Measurements from ENCODE around the gene FHIT.
"Not testable (repeated sequence)": the region's sequence is repeated elsewhere in the genome, so short reads cannot be mapped to it uniquely, and the experiment has no call there.

The FHIT gene

DNA sequence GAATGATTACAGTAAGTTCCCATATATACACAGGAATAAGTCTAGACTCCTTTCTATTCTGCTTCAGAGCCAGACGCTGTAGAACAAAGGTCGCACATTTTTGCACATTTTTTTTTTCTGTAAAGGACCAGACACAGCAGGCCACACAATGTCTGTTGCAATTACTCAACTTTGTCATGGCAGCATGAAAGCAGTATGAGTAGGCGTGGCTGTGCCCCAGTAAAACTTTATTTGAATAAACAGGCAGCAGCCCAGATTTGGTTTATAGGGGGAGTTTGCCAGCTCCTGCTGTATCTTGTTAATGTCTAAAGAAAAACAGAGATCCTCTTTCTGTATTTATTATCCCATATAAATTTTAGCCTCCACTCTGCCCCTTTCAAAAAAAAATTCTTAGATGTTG lies 708.3 kb downstream of the FHIT start:
- DNase-seq = no peak

DNA sequence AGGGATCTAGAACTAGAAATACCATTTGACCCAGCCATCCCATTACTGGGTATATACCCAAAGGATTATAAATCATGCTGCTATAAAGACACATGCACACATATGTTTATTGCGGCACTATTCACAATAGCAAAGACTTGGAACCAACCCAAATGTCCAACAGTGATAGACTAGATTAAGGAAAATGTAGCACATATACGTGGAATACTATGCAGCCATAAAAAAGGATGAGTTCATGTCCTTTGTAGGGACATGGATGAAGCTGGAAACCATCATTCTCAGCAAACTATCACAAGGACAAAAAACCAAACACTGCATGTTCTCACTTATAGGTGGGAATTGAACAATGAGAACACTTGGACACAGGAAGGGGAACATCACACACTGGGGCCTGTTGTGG lies 711.9 kb downstream of the FHIT start:
- not testable (repeated sequence) for DNase-seq

GRCh38 chr3:60536420-60536819 lies 714.8 kb downstream of the FHIT start:
- DNase-seq = no peak

DNA sequence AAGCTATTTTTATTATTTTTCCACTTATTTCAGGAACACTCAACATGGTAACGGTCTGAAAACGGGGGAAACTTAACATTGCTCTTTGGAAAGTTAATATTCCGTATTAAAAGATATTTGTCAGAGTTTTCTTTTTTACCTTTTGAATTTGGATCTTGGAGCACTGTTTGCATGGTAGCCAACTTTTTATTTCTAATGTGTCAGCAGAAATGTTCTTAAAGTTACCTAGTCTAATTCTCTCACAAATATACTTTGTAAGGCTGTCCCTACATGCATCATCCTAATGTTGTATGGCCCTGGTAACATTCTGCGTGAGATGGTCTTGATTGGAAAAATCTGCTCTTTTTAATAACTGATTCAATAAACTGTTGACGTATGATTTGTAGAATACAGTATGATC lies 719.5 kb downstream of the FHIT start:
- DNase-seq = no peak

- no peak for DNase-seq
These were observed 722.6 kb downstream of the FHIT start for GRCh38 chr3:60528651-60529050.

- no peak for DNase-seq
These were observed 727.7 kb downstream of the FHIT start for GRCh38 chr3:60523536-60523935.

- no peak for DNase-seq
These were observed 734.1 kb downstream of the FHIT start for GRCh38 chr3:60517134-60517533.

DNA sequence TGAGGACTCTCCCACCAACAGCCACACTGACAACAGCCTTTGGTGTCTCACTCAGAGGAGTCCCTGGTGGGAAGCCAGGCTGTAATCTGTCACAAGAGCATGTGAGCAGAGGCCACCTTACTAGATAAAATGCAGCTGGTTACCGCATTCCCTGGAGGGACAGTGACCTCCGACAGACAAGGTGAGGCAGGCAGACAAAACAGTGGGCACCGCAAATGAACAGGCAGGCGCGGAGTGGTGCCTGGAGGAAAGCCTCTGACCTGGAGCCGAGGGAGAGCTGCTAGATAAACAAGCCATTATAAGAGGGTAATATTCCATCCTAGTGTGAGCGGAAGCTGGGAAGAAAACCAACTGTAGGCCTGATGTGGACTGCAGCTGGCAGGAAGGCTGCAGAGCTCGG lies 736.4 kb downstream of the FHIT start:
- no peak for DNase-seq

- DNase-seq = no peak
These were observed 737.1 kb downstream of the FHIT start for GRCh38 chr3:60514085-60514649.

DNA sequence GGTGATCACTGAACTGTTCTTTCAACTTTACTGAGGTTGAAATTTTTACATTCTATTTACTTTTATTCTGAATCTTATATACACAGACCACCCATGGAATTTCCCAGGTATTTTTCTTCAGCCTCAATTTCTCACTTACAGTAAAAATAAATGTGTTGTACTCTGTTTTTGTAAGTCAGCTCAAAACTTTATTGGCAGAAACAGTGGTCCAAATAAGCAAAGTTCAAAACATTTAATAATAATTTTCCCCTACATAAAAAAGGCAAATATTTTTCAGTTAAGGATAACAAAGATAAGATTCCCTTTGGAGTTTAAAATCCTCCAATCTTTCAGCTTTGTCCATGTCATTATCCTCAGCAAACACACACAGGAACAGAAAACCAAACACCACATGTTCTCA lies 738.0 kb downstream of the FHIT start:
- DNase-seq = no peak

GRCh38 chr3:60512506-60512905 lies 738.7 kb downstream of the FHIT start:
- DNase-seq = no peak

- no peak for DNase-seq
These were observed 741.8 kb downstream of the FHIT start for GRCh38 chr3:60509471-60509870.

DNA sequence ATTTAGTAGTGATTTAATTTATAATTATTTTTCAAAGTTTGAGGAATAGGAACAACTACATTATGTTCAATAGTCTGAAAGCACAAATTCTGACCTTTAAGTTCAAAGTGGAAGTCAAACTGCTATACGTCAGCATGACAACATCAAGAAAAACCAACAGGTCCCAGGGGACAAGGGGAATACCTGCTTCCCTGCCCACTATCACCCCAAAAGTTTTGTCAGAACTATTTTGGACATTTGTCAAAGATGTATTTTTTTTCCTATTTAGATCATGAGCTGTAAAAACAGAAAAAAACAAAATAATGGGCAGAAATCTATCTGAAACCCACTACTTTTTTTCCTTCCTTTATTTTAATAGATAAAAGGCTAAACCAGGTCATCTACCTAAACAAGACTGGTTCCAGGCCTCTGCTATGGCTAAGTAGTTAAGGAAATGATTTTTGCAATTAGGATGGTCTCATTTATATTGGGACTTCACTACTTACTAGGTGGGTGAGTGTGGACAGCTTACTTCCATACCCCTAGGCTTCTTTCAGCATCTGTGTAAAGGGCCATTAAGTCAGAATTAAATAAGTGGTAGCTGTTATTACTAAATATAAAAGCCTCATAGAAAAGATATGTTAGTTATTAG lies 746.3 kb downstream of the FHIT start:
- no peak for DNase-seq

GRCh38 chr3:60501314-60501713 lies 749.9 kb downstream of the FHIT start:
- DNase-seq = no peak

GRCh38 chr3:60497902-60498301 lies 753.4 kb downstream of the FHIT start:
- no peak for DNase-seq

GRCh38 chr3:60490992-60491391 lies 760.3 kb downstream of the FHIT start:
- DNase-seq = no peak

DNA sequence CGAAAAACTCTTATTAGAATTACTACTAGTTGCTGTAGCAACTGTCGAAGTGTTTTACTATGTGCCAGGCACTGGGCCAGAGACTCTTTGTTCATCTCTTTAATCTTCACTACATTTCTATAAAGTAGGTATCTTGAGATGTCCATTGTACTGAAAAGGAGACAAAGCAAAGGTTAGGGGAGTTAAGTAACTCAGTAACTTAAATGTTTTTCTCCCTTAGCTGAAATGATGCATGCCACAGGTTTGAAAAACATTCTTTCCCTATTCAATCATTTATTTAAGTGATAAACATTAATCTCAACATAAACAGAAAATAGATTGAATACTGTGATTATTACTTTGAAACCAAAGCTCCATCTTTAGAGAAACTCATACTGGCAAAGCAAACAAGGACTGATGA lies 776.2 kb downstream of the FHIT start:
- no peak for DNase-seq

- DNase-seq = no peak
These were observed 781.8 kb downstream of the FHIT start for GRCh38 chr3:60469481-60469880.

DNA sequence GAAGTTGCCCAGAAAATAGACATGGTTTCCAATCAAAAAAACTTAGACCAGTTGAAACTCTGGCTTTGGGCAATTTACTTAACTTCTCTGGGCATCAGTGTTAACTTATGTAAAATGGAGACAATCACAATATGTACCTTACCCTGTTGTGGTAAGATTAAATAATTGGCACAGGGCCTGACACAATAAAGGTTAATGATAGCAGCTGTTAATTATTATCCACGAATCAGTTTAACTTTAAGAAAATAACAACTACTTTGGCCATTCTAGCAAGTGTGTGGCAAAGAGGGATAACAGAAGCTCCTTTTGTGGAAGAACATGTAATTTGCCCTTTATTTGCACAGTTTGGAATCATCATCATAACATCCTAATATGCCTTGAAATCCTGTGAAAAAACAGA lies 787.6 kb downstream of the FHIT start:
- DNase-seq = no peak

GRCh38 chr3:60461267-60461666 lies 790.0 kb downstream of the FHIT start:
- no peak for DNase-seq

- no peak for DNase-seq
These were observed 795.1 kb downstream of the FHIT start for GRCh38 chr3:60456180-60456579.

DNA sequence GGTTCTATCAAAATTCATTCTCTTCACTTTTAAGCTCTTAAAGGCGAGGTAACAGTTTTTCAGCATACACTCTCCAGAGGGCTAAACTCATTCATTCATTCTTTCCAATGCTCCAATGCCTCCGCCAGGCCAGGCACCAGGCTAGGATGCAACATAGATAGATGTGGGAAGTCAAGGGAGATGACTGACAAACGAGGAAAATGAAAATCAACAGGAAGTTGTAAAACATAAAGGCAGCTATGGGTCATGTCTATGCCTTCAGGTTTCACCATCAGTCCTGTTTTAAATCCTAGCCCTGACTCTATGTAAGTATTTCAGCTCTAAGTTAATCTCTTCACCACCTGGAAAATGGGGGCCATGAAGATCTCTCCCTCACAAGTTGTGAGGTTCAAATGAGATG lies 797.9 kb downstream of the FHIT start:
- DNase-seq = no peak

- DNase-seq = no peak
These were observed 802.6 kb downstream of the FHIT start for GRCh38 chr3:60448696-60449095.

DNA sequence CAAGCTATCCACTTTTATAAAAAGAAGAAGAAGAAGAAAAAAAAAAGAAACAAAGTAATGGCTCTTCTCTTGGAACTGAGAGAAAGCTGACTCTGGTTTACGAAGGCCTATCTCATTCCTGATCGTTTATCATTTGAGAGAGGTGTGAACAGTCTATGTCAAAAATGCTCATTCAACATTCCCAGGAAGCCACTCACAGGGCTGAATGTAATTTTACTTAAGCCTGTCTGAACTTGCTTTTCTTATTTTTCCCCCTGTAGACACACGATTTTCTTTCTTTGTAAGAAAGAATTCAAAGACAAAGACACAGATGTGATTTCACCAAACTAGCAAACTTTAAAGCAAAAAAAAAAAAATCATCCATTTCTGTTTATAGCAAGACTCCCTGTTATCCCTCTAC lies 805.8 kb downstream of the FHIT start:
- DNase-seq = no peak

DNA sequence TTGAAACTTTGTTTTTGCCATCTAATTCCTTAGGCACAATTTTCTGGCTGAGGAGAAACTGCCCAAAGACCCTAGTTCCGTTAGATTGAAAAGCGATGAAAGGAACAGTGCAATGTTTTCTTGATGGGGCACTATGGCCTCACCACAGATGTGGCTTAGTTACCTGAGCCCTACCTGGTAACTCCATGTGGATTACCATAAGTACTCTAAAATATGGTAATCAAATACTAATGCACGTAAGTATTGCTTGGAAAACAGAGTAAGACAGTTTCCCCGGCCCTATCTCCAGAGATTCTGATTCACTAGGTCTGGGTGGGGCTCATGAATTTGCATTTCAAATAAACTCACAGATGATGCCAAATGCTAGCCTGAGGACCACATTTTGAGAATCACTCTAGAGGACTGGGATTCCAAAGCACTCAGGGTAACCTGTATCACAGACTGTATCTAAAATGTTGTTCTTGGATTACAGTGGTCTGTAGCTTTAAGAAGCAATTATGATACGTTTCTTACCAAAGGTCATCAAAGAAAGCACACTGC lies 806.3 kb downstream of the FHIT start:
- no peak for DNase-seq
